ENCODE measurements around the gene PRKAR1B.

The PRKAR1B gene

GRCh38 chr7:738241-738640 lies 11.2 kb upstream of the PRKAR1B start:
- DNase-seq (no peak), ATAC-seq (no peak)
- Mint-ChIP-seq H3K4me1 (no peaks in the 10 kb centered on the region), H3K9me3 (no peaks in the 10 kb centered on the region), H3K27me3 (no peaks in the 10 kb centered on the region), H3K27ac (no peak overlapping the region), H3K4me3 (no peak overlapping the region)

- no peak for ATAC-seq
Measured at GRCh38 chr7:734808-735207, 7.7 kb upstream of the PRKAR1B start.

GRCh38 chr7:734214-734613 lies 7.1 kb upstream of the PRKAR1B start:
- Mint-ChIP-seq H3K4me3 (no peak overlapping the region), H3K27me3 (no peaks in the 10 kb centered on the region), H3K4me1 (peaks cover 15% of the 10 kb centered on the region), H3K27ac (no peak overlapping the region), H3K9me3 (no peaks in the 10 kb centered on the region)
- DNase-seq (no peak), ATAC-seq (no peak)

More at GRCh38 chr7:734808-735207, 7.7 kb upstream of the PRKAR1B start:
- Mint-ChIP-seq H3K9me3 (no peaks in the 10 kb centered on the region), H3K27me3 (no peaks in the 10 kb centered on the region), H3K4me3 (no peak overlapping the region), H3K4me1 (peaks cover 9% of the 10 kb centered on the region), H3K27ac (no peak overlapping the region)
- no peak for DNase-seq

GRCh38 chr7:732556-732955 lies 5.5 kb upstream of the PRKAR1B start:
- no peak for ATAC-seq
- no peak overlapping the region for H3K27ac Mint-ChIP-seq
- no peak for DNase-seq
- no peak overlapping the region for H3K4me3 Mint-ChIP-seq
- no peaks in the 10 kb centered on the region for H3K27me3 Mint-ChIP-seq
- H3K4me1 Mint-ChIP-seq = peaks cover 30% of the 10 kb centered on the region
- H3K9me3 Mint-ChIP-seq = no peaks in the 10 kb centered on the region

- Mint-ChIP-seq H3K4me1 (peaks cover 30% of the 10 kb centered on the region), H3K27me3 (no peaks in the 10 kb centered on the region), H3K27ac (no peak overlapping the region), H3K4me3 (no peak overlapping the region), H3K9me3 (no peaks in the 10 kb centered on the region)
- DNase-seq (peak in 1 of 2 donors; percentile 39), ATAC-seq (peak; percentile 69)
Measured at GRCh38 chr7:732094-732541, 5.0 kb upstream of the PRKAR1B start.

GRCh38 chr7:731440-732085 lies 4.5 kb upstream of the PRKAR1B start:
- H3K4me1 Mint-ChIP-seq = peaks cover 30% of the 10 kb centered on the region
- ATAC-seq (no peak), DNase-seq (no peak)
- no peaks in the 10 kb centered on the region for H3K27me3 Mint-ChIP-seq
- no peak overlapping the region for H3K27ac Mint-ChIP-seq
- no peak overlapping the region for H3K4me3 Mint-ChIP-seq
- H3K9me3 Mint-ChIP-seq = no peaks in the 10 kb centered on the region

GRCh38 chr7:730501-731439 lies 3.7 kb upstream of the PRKAR1B start:
- Mint-ChIP-seq H3K4me1 (peaks cover 34% of the 10 kb centered on the region), H3K27me3 (no peaks in the 10 kb centered on the region), H3K27ac (peak overlapping the region in 1 of 2 donors; percentile 40), H3K9me3 (no peaks in the 10 kb centered on the region), H3K4me3 (no peak overlapping the region)
- ATAC-seq (no peak), DNase-seq (no peak)

- no peaks in the 10 kb centered on the region for H3K27me3 Mint-ChIP-seq
- H3K27ac Mint-ChIP-seq = peak overlapping the region in 1 of 2 donors; percentile 81
- peaks cover 48% of the 10 kb centered on the region for H3K4me1 Mint-ChIP-seq
Measured at GRCh38 chr7:729140-730000, 2.3 kb upstream of the PRKAR1B start.

GRCh38 chr7:728602-729001 lies 1.5 kb upstream of the PRKAR1B start:
- peaks cover 7 to 18% of the 10 kb centered on the region in 2 donors for H3K9me3 Mint-ChIP-seq
- no peak for ATAC-seq
- no peaks in the 10 kb centered on the region for H3K27me3 Mint-ChIP-seq
- peaks cover 56% of the 10 kb centered on the region for H3K4me1 Mint-ChIP-seq
- no peak for DNase-seq
- peak overlapping the region; percentile 87 to 89 for H3K4me3 Mint-ChIP-seq
- H3K27ac Mint-ChIP-seq = peak overlapping the region in 1 of 2 donors; percentile 53

More at GRCh38 chr7:729140-730000, 2.3 kb upstream of the PRKAR1B start:
- DNase-seq = no peak
- H3K4me3 Mint-ChIP-seq = peak overlapping the region in 1 of 2 donors; percentile 42
- ATAC-seq = no peak
- H3K9me3 Mint-ChIP-seq = peaks cover 0 to 10% of the 10 kb centered on the region in 2 donors

GRCh38 chr7:727806-728460 lies 852 bp upstream of the PRKAR1B start:
- Mint-ChIP-seq H3K27ac (peak overlapping the region; percentile 9 to 73), H3K27me3 (no peaks in the 10 kb centered on the region), H3K4me3 (peak overlapping the region; percentile 87 to 89), H3K9me3 (peaks cover 7 to 20% of the 10 kb centered on the region in 2 donors), H3K4me1 (peaks cover 58% of the 10 kb centered on the region)
- DNase-seq (no peak), ATAC-seq (no peak)

- H3K27ac Mint-ChIP-seq = no peak overlapping the region
- H3K27me3 Mint-ChIP-seq = no peaks in the 10 kb centered on the region
- H3K4me1 Mint-ChIP-seq = peaks cover 58% of the 10 kb centered on the region
- no peak overlapping the region for H3K4me3 Mint-ChIP-seq
- ATAC-seq = peak; percentile 36
- DNase-seq = no peak
- H3K9me3 Mint-ChIP-seq = peaks cover 9 to 23% of the 10 kb centered on the region in 2 donors
Measured at GRCh38 chr7:726854-727103, 302 bp downstream of the PRKAR1B start.

GRCh38 chr7:726084-726853 lies 812 bp downstream of the PRKAR1B start, which contains the start of gene DNAAF5:
Gene DNAAF5, plus strand, starts transcription at chr7:726699. Its CDS starts 22 bp downstream, at chr7:726721.
- peak; percentile 92 for ATAC-seq
- H3K9me3 Mint-ChIP-seq = peaks cover 12 to 28% of the 10 kb centered on the region in 2 donors
- H3K27ac Mint-ChIP-seq = peak within 1 kb of the TSS; percentile 89 to 95
- H3K27me3 Mint-ChIP-seq = no peaks in the 10 kb centered on the region
- peak; percentile 79 to 90 for DNase-seq
- peaks cover 58% of the 10 kb centered on the region for H3K4me1 Mint-ChIP-seq
- peak within 1 kb of the TSS; percentile 91 to 97 for H3K4me3 Mint-ChIP-seq

GRCh38 chr7:725223-726005 lies 1.7 kb downstream of the PRKAR1B start:
- ATAC-seq = no peak
- Mint-ChIP-seq H3K27ac (peak overlapping the region; percentile 89 to 91), H3K4me3 (peak overlapping the region; percentile 82 to 91), H3K4me1 (peaks cover 55% of the 10 kb centered on the region), H3K9me3 (peaks cover 12 to 35% of the 10 kb centered on the region in 2 donors), H3K27me3 (no peaks in the 10 kb centered on the region)
- DNase-seq = no peak

- H3K27ac Mint-ChIP-seq = no peak overlapping the region
- H3K4me3 Mint-ChIP-seq = no peak overlapping the region
- DNase-seq (no peak), ATAC-seq (no peak)
- peaks cover 44% of the 10 kb centered on the region for H3K4me1 Mint-ChIP-seq
- peaks cover 12 to 35% of the 10 kb centered on the region in 2 donors for H3K9me3 Mint-ChIP-seq
- H3K27me3 Mint-ChIP-seq = no peaks in the 10 kb centered on the region
Measured at GRCh38 chr7:724298-724697, 2.8 kb downstream of the PRKAR1B start.

Measured in stimulated activated naive CD8-positive, alpha-beta T cell treated with anti-CD3 and anti-CD28 coated beads, Interleukin-15, amount 100 ng/mL, for 72 hours (primary cell).